NCI-H82 (cell line): ENCODE data around the gene RNF169.

Source experiments
- DNase-seq: peaks from one replicate; lab custom pipeline; 2025; lab: John Stamatoyannopoulos, UW

RNF169 gene

DNA sequence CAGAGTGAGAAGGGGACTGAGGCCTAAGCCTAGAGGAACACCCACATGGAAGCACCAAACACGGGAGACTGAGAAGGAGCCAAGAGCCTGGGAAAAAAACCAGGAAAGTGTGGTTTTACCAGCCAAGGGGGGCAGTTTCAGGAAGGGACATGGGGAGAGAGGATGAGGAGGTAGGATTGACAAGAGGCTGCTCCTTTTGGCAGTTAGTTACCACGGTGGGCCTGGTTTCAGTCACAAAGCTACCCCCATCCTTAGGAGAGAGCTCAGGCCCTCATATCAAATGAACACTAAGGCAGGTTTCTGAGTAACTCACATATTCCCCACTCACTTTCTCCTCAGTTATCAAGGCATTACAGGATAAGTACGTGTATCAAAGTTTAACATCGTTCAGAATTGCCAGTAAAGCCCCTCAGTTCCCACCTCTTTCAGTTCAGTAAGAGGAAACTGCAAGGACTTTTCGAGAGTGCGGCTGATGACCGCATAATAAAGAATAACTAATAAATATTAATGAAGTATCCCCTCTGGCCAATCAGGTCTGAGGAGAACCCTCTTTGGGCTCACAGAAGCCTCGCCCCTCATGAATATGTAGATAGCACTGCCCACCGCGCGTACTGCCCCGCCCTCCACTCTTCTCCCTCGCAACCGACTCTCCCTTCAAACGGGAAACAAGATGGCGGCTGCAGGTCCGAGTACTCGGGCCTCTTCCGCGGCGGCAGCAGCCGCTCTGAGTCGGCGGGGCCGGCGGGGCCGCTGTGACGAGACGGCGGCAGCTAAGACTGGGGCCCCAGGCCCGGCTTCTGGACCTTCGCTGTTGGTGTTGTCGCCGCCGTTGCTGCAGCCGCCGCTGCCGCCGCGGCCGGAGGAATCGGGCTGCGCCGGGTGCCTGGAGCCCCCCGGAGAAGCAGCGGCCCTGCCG is at the start of gene RNF169:
Gene RNF169 (plus strand): TSS at position 639 of the 916 bp plus-strand sequence. CDS start 32 bp downstream, at position 671.
- peak; percentile 96 for DNase-seq

DNA sequence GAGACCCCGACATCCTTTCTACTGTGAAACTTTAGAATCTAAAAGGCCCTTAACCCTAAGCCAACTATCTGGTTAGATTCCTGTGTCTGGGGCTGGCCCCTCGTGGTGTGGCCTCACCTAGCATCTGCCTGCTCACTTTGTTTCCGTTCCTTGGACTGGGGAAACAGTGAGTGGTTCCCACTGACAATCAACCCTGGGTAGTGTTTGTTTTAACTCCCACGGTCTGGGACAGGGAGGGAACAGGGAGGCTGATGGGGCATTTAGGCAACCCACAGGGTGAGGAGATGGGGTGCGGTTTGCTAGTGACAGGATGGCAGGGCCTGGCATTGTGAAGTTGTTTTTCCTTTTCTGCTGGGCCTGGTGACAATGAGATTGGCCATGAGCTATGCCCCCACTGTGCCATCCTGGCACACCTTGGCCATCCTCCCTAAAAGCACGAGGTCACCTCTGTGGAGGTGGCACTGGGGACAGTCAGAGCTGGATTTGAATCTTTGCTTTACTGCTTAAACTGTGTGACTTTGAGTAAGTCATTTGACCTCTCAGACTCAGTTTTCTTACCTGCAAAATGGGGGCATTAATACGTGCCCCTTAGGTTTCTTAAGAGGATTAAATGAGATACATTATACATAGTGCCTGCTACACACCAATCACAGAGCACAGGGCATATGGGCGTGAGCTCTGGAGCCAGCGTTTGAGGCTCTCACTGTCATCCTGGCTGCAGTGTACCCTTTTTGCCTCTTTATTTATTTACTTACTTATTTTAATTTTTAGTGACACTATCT is 48.8 kb upstream of the RNF169 start:
- DNase-seq = no peak

GRCh38 chr11:74701351-74701750 is 47.3 kb upstream of the RNF169 start:
- DNase-seq = peak; percentile 1

GRCh38 chr11:74702383-74703007 is 46.2 kb upstream of the RNF169 start:
- DNase-seq = peak; percentile 82

DNA sequence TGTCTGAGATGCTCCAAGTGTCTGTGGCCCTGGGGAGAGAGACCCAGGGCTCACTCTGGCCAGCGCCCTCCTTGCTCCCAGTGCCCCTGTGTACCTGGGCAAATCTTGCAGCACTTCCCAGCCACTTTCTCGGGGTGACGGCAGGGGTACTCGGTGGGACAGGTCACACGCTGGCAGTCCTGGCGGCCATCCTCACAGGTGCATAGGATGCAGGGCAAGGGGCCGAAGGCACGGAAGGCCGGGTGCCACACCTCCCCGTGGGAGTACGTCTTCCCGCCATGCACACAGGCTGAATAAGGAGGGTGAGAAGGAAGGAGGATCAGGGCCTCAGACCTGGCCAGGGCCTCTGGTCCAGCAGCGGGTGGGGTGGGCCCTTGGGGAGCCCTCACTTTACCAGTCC is 45.4 kb upstream of the RNF169 start:
- no peak for DNase-seq

GRCh38 chr11:74707182-74707581 is 41.5 kb upstream of the RNF169 start:
- no peak for DNase-seq

- no peak for DNase-seq
These were observed 40.8 kb upstream of the RNF169 start for GRCh38 chr11:74707602-74708510.

DNA sequence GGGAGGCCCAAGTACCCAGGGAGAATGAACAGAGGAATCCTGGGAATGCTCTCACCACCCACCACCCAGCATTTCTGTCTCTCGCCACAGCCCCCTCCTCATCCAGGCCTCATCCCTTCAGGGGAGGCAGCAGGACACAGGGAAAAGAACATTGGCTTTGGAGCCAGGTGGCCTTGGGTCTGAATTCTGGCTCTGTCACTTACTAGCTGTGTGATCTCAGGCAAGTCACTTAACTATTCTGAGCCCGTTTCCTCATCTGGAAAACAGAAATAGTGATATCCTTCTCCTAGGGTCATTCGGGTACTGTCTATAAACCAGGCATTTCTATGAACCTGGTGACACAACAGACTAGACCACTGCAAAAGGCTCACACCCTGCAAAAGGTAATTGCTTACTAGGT is 39.5 kb upstream of the RNF169 start:
- no peak for DNase-seq

GRCh38 chr11:74710281-74710938 is 38.2 kb upstream of the RNF169 start:
- peak; percentile 48 for DNase-seq

DNA sequence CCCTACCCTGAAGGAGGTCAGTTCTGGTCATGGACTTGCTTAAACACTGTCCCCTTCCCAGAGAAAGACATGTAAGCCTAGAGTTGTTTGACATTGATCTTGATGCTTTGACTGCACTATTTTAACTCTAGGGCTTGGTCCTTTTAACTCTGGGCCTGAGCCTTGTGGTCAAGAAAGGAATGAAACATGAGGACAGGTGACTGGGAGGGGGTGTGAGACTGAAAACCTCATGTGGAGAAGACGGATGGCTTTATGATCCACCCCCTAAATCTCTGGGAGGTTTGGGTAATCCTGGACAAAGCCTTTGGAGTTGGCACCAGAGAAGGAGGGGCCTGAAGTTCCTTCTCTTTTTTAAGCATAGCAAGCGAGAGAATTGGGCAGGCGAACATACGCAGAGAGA is 35.0 kb upstream of the RNF169 start:
- no peak for DNase-seq

- DNase-seq = no peak
These were observed 33.7 kb upstream of the RNF169 start for GRCh38 chr11:74714904-74715303.

DNA sequence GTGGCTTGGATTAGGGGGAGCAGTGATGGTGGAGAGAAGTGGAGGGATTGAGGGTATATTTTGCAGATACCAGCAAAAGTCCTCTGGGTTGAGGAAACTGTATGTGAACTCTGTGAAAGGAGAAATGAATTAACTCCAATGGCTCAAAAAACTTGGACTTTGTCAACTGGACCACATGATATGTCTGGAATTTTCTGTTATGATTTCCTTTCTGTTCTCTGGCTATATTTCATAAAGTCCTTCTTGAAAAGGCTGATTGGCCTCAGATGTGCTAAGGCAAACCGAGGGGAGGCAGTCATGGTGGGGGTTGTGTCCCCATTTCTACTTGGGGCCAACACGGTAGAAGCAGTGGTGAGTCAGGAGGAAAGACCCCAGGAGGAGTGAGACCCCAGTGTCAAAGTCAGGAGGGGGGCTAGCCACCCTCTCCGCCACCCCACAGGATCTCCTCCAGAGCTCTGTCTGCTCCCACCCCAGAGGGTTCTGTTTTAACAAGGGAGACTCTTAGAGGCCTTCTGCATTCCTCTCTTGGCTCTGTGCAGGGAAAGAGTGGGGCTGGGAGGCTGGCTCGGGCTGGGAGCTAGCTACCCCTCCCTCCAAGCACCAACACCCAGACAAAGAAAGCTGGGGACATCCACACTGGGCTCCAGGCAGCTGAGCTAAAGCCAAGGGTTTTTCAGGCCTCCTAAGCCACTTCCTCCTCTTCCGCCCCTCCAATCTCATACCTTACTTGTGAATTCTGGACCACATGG is 31.3 kb upstream of the RNF169 start:
- DNase-seq = no peak

GRCh38 chr11:74719011-74719410 is 29.6 kb upstream of the RNF169 start:
- no peak for DNase-seq

DNA sequence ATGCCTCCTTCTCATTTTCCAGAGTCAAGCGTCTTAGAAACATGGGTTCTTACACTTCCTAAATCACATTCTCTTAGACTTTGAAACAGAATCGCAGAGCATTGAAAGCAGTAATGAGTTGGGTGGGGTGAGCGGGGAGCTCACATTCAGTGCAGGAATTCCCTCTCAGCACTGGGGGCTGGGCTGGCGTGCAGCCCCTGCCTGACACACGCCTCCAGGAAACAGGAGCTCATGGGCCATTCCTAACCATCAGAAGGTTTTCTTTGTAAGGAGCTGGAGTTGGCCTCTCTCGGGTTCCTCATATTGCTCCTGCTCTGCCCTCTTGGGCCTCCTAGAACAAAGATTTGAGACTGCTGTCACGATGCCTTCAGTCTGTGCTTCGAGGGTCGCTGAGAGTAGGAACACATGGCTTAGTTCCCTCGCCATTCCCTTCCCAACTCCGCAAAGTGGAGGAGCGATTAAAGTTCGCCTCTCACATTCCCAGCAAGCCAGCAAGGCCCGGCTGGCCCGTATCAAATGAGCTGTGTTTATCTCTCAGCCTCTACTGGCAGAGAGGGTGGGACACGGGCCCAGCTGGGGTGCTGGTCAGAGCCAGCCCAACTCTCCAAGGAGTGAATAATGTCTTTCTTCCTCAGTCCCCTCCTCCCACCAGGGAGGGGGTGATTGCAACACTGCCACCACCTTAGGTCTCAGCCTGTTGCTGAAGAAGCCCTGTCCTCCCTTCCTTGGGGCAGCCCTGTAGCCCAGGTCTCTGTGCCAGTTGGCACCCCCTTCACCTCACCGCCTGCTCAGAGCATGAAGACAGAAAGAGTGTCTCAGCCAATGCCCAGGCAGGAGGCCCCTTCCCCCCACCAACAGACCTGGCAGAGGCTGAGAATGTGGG is 27.8 kb upstream of the RNF169 start:
- no peak for DNase-seq

GRCh38 chr11:74721479-74721835 is 27.2 kb upstream of the RNF169 start:
- DNase-seq = no peak

GRCh38 chr11:74723511-74723910 is 25.1 kb upstream of the RNF169 start:
- no peak for DNase-seq

GRCh38 chr11:74725701-74726100 is 22.9 kb upstream of the RNF169 start:
- DNase-seq = no peak

- DNase-seq = peak; percentile 75
These were observed 22.0 kb upstream of the RNF169 start for GRCh38 chr11:74726547-74727182.

- no peak for DNase-seq
These were observed 19.3 kb upstream of the RNF169 start for GRCh38 chr11:74729397-74729796.
